ENCODE results near the gene RAPGEF6.

The RAPGEF6 gene

GRCh38 chr5:131671409-131671808 lies 36.4 kb upstream of the RAPGEF6 start:
- H3K4me2 ChIP-seq (ENCODE audit: low read length), result no peak overlapping the region
- H3K4me3 ChIP-seq (ENCODE audit: low read length), result no peak overlapping the region
- no peaks in the 10 kb centered on the region for H3K9me3 ChIP-seq (ENCODE audit: control insufficient read depth, insufficient read depth, low read length)
- H3K79me2 ChIP-seq (ENCODE audit: control insufficient read depth, low read length), result no peaks in the 10 kb centered on the region
- H3K4me1 ChIP-seq (ENCODE audit: control insufficient read depth, low read length), result no peaks in the 10 kb centered on the region
- no peak for TF ChIP-seq CTCF (IDR thresholded peaks at IDR 0.05; ENCODE audit: low read depth, low read length, poor library complexity, severe bottlenecking)
- no peak for TF ChIP-seq EZH2phosphoT487 (IDR thresholded peaks at IDR 0.05; ENCODE audit: borderline replicate concordance, low read length)
- no peak overlapping the region for H3K27ac ChIP-seq (ENCODE audit: low read depth, low read length)
- no peaks in the 10 kb centered on the region for H3K9me2 ChIP-seq (replicated peaks; ENCODE audit: control insufficient read depth, low read length)
- no peaks in the 10 kb centered on the region for H3K27me3 ChIP-seq (ENCODE audit: control insufficient read depth, low read length)
- H4K20me1 ChIP-seq (ENCODE audit: control insufficient read depth, insufficient read depth, low read depth, low read length), result no peaks in the 10 kb centered on the region
- peaks cover 56% of the 10 kb centered on the region for H3K36me3 ChIP-seq (ENCODE audit: control insufficient read depth, low read length)
- no peaks in the 10 kb centered on the region for H3F3A ChIP-seq (ENCODE audit: control insufficient read depth, insufficient read depth)

GRCh38 chr5:131664929-131665328 lies 29.9 kb upstream of the RAPGEF6 start:
- H3K36me3 ChIP-seq (ENCODE audit: control insufficient read depth, low read length), result peaks cover 48% of the 10 kb centered on the region
- no peaks in the 10 kb centered on the region for H3K4me1 ChIP-seq (ENCODE audit: control insufficient read depth, low read length)
- H3K27ac ChIP-seq (ENCODE audit: low read depth, low read length), result no peak overlapping the region

GRCh38 chr5:131661933-131662332 lies 26.9 kb upstream of the RAPGEF6 start:
- TF ChIP-seq EZH2phosphoT487 (IDR thresholded peaks at IDR 0.05; ENCODE audit: borderline replicate concordance, low read length) (no peak), CTCF (IDR thresholded peaks at IDR 0.05; ENCODE audit: low read depth, low read length, poor library complexity, severe bottlenecking) (no peak)
- Histone ChIP-seq H4K20me1 (ENCODE audit: control insufficient read depth, insufficient read depth, low read depth, low read length) (no peaks in the 10 kb centered on the region), H3K36me3 (ENCODE audit: control insufficient read depth, low read length) (peaks cover 42% of the 10 kb centered on the region), H3F3A (ENCODE audit: control insufficient read depth, insufficient read depth) (no peaks in the 10 kb centered on the region), H3K9me2 (replicated peaks; ENCODE audit: control insufficient read depth, low read length) (no peaks in the 10 kb centered on the region), H3K27me3 (ENCODE audit: control insufficient read depth, low read length) (no peaks in the 10 kb centered on the region), H3K4me2 (ENCODE audit: low read length) (no peak overlapping the region), H3K79me2 (ENCODE audit: control insufficient read depth, low read length) (no peaks in the 10 kb centered on the region), H3K9me3 (ENCODE audit: control insufficient read depth, insufficient read depth, low read length) (no peaks in the 10 kb centered on the region), H3K4me1 (ENCODE audit: control insufficient read depth, low read length) (no peaks in the 10 kb centered on the region), H3K27ac (ENCODE audit: low read depth, low read length) (no peak overlapping the region), H3K4me3 (ENCODE audit: low read length) (no peak overlapping the region)

More at GRCh38 chr5:131664929-131665328, 29.9 kb upstream of the RAPGEF6 start:
- no peaks in the 10 kb centered on the region for H4K20me1 ChIP-seq (ENCODE audit: control insufficient read depth, insufficient read depth, low read depth, low read length)
- H3K4me3 ChIP-seq (ENCODE audit: low read length), result no peak overlapping the region
- H3F3A ChIP-seq (ENCODE audit: control insufficient read depth, insufficient read depth), result no peaks in the 10 kb centered on the region
- H3K27me3 ChIP-seq (ENCODE audit: control insufficient read depth, low read length), result no peaks in the 10 kb centered on the region
- no peak overlapping the region for H3K4me2 ChIP-seq (ENCODE audit: low read length)
- no peaks in the 10 kb centered on the region for H3K9me3 ChIP-seq (ENCODE audit: control insufficient read depth, insufficient read depth, low read length)
- no peaks in the 10 kb centered on the region for H3K9me2 ChIP-seq (replicated peaks; ENCODE audit: control insufficient read depth, low read length)
- TF ChIP-seq CTCF (IDR thresholded peaks at IDR 0.05; ENCODE audit: low read depth, low read length, poor library complexity, severe bottlenecking) (no peak), EZH2phosphoT487 (IDR thresholded peaks at IDR 0.05; ENCODE audit: borderline replicate concordance, low read length) (no peak)
- no peaks in the 10 kb centered on the region for H3K79me2 ChIP-seq (ENCODE audit: control insufficient read depth, low read length)

- Histone ChIP-seq H3F3A (ENCODE audit: control insufficient read depth, insufficient read depth) (no peaks in the 10 kb centered on the region), H3K4me3 (ENCODE audit: low read length) (no peak overlapping the region), H3K4me2 (ENCODE audit: low read length) (no peak overlapping the region), H3K27me3 (ENCODE audit: control insufficient read depth, low read length) (no peaks in the 10 kb centered on the region), H3K27ac (ENCODE audit: low read depth, low read length) (no peak overlapping the region), H3K9me2 (replicated peaks; ENCODE audit: control insufficient read depth, low read length) (no peaks in the 10 kb centered on the region), H3K9me3 (ENCODE audit: control insufficient read depth, insufficient read depth, low read length) (no peaks in the 10 kb centered on the region), H3K36me3 (ENCODE audit: control insufficient read depth, low read length) (peaks cover 36% of the 10 kb centered on the region), H4K20me1 (ENCODE audit: control insufficient read depth, insufficient read depth, low read depth, low read length) (no peaks in the 10 kb centered on the region), H3K79me2 (ENCODE audit: control insufficient read depth, low read length) (no peaks in the 10 kb centered on the region), H3K4me1 (ENCODE audit: control insufficient read depth, low read length) (no peaks in the 10 kb centered on the region)
- TF ChIP-seq EZH2phosphoT487 (IDR thresholded peaks at IDR 0.05; ENCODE audit: borderline replicate concordance, low read length) (no peak), CTCF (IDR thresholded peaks at IDR 0.05; ENCODE audit: low read depth, low read length, poor library complexity, severe bottlenecking) (no peak)
Measured at GRCh38 chr5:131659841-131660240, 24.8 kb upstream of the RAPGEF6 start.
